NB4 (cell line): ENCODE data around the gene RAVER2.

ENCODE experiments used
- CTCF ChIP-seq: IDR thresholded peaks from one replicate; pipeline ENCODE4 v1.5.1; 2012; ENCODE audit warnings: low read depth, low read length
- MAX ChIP-seq: IDR thresholded peaks from 2 replicates; pipeline ENCODE4 v1.6.1; 2011; ENCODE audit warnings: low read depth, low read length
- MYC ChIP-seq: IDR thresholded peaks from 2 replicates; pipeline ENCODE4 v1.6.1; 2011; ENCODE audit warnings: low read depth, low read length
- POLR2A ChIP-seq: IDR thresholded peaks from 2 replicates; pipeline ENCODE4 v1.6.1; 2011; ENCODE audit warnings: mild to moderate bottlenecking; ENCODE audit not compliant: insufficient read length; ENCODE audit errors: extremely low read depth

GRCh38 chr1:64866689-64867088 is 121.8 kb downstream of the RAVER2 start:
- TF ChIP-seq CTCF (no peak), POLR2A (no peak), MAX (no peak), MYC (no peak)
